Raji (cell line): ENCODE measurements around the gene NDUFS7.
A peak's percentile ranks its signal among the peaks of the same experiment; 100 is the strongest.

Experiments
- POLR2A ChIP-seq: IDR thresholded peaks from 2 replicates; pipeline ENCODE4 v1.6.1; 2011; ENCODE audit warnings: low read depth, low read length, control low read depth; ENCODE audit not compliant: insufficient read depth

The NDUFS7 gene

DNA sequence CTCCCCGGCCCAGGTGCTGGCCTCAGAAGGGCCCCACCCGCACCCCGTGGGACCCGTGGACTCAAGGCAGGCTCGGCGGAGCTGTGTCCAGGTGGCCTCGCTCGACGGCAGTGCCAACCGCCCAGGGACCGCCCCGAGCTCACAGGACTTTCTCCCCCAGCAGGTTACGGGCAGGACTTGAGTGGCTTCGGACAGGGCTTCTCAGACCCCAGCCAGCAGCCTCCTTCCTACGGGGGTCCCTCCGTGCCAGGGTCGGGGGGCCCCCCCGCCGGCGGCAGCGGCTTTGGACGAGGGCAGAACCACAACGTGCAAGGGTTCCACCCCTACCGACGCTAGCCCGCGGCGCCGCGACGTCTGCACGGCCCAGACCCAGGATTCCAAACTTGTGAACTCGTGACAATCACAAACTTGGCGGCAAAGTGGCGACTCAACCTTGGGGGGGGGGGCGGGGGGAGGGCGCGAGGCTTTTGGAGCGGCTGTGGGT lies 50.9 kb downstream of the NDUFS7 start:
- TF ChIP-seq POLR2A, result no peak

DNA sequence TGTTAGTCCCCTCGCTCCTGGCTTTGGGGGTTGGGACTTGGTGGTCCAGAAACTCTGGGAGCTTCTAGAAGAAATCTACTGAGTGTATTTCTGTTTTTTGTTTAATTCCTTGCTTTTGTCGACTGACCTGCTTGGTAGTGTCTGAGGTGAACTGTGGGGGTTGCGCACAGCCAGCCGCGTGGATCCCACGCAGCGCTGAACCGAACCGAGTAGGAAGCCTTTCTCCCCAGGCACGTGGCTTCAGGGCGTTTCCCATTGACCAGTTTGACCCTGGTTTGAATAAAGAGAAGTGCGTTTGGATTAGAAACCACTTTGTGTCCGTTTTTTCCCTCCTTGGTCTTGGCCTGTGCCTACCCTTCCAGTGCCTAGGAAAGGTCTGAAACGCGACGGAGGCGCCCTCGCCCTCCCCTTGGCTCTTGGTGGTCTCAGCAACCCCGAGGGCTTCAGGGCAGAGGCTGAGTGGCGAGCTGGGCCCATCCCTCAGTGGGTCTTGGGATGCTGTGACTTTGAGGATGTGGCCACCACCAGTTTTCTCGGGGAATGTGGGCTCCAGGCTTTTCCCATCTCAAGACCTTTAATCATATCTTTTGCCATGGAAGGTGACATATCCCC lies 51.8 kb downstream of the NDUFS7 start:
- no peak for TF ChIP-seq POLR2A

DNA sequence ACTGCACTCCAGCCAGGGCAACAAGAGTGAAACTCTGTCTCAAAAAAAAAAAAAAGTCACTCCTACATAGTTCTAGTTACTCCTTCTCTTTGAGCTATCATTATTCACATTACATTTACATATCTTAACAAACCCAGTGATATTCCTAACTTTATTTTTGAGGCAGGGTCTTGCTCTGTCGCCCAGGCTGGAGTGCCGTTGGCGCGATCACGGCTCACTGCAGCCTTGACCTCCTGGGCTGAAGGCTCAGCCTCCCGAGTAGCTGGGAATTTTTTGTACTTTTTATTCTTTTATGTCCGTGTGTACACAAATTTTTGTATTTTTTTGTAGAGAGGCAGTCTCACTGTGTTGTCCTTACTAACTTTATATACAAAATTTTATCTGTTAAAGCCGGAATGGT lies 53.9 kb downstream of the NDUFS7 start:
- TF ChIP-seq POLR2A, result no peak

DNA sequence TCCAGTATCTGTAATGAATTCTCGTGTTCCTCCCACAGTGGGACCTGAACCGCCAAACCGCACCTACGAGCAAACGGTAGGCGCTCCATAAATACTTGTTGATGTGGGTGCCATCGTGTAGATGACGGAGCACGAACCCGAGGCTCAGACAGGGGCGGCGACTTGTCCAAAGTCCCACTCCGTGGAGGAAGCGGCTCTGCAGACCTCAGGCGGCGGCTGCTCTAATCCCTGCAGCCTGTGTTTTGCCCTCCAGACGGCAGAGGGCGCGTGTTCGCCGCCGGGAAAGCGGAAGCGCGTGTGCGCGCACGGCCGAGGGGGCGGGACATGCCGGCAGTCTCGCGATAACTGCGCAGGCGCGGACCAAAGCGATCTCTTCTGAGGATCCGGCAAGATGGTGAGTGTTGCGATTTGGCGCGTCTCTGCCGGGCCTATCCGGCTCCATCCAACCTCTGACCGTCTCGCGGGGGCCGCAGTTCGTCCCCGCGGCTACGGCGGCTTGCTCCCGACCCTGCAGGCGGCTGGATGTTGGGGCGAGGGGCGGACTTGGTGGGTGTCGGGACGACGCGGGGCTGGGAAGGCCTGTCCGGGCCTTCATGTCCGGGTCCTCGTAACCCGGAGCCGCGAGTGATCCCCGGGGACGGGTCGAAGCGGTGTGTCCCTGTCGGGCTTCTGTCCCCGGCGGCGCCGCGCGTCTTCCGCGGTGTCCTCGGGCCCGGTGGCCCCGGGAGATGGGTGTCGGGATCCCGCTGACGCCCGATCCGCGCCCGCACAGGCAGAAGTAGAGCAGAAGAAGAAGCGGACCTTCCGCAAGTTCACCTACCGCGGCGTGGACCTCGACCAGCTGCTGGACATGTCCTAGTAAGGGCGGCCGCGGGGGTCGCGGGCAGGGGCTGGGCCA lies 54.6 kb downstream of the NDUFS7 start, which contains the start of gene RPS15:
RPS15 (plus strand) TSS at position 362 of the 898 bp plus-strand sequence; CDS start at position 392, 30 bp downstream.
- peak; percentile 100 for TF ChIP-seq POLR2A

GRCh38 chr19:1438933-1439354 lies 55.2 kb downstream of the NDUFS7 start:
- TF ChIP-seq POLR2A, result no peak

GRCh38 chr19:1440418-1440801 lies 56.7 kb downstream of the NDUFS7 start:
- no peak for TF ChIP-seq POLR2A

DNA sequence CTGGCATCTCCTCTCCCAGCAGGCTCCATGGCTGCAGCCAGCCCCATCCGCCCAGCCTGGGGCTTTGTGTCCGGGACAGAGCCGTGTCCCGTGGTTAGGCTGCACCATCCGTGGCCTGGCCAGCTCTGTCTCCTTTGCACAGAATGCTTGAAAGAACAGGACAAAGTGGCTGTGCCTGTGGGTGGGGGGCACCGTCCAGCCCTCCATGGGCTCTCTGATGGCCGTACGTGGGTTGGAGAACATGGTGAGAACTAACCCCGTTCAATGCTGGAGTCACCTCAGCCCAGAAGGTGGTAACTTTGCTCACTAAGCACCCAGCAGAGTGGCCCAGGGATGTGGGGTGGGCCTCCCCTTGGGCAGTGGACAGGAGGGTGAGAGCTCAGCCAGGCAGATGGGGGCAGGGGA lies 57.3 kb downstream of the NDUFS7 start:
- TF ChIP-seq POLR2A, result no peak

- no peak for TF ChIP-seq POLR2A
Measured at GRCh38 chr19:1441677-1442438, 58.2 kb downstream of the NDUFS7 start.
